Hepatocyte (in vitro differentiated cells): ENCODE results near the gene SMIM28. TPM values are rescaled to one million over a fixed set of nuclear protein-coding genes. Genes with fewer than 3 reads are reported as not detected.

Experiments
- DNase-seq: peaks from one replicate; pipeline ENCODE4 v3.0.0-alpha.2; 2016; ENCODE audit warnings: low spot score
- H2AFZ ChIP-seq: fragments of 200-600 bp; sonication (generic); 2 replicates; pipeline ENCODE4 v1.6.0; 2016; ENCODE audit warnings: antibody characterized with exemption, mild to moderate bottlenecking
- H3K27ac ChIP-seq: fragments of 200-600 bp; sonication (generic); 2 replicates; pipeline ENCODE4 v1.5.1; 2016; ENCODE audit warnings: mild to moderate bottlenecking
- H3K27me3 ChIP-seq: fragments of 200-600 bp; sonication (generic); 2 replicates; pipeline ENCODE4 v1.6.1; 2016
- H3K36me3 ChIP-seq: fragments of 200-600 bp; sonication (generic); replicated peaks from 2 replicates; pipeline ENCODE4 v1.5.1; 2016; ENCODE audit warnings: low read depth; ENCODE audit not compliant: insufficient read depth
- H3K4me1 ChIP-seq: fragments of 200-600 bp; sonication (generic); 2 replicates; pipeline ENCODE4 v1.5.1; 2016; ENCODE audit warnings: mild to moderate bottlenecking, moderate library complexity; ENCODE audit not compliant: insufficient read depth
- H3K4me2 ChIP-seq: fragments of 200-600 bp; sonication (generic); 2 replicates; pipeline ENCODE4 v1.6.0; 2016
- H3K4me3 ChIP-seq: fragments of 200-600 bp; sonication (generic); 2 replicates; pipeline ENCODE4 v1.5.1; 2016; ENCODE audit warnings: mild to moderate bottlenecking
- H3K79me2 ChIP-seq: fragments of 200-600 bp; sonication (generic); 2 replicates; pipeline ENCODE4 v1.6.0; 2017; ENCODE audit warnings: mild to moderate bottlenecking
- H3K9me2 ChIP-seq: fragments of 200-600 bp; sonication (generic); replicated peaks from 2 replicates; pipeline ENCODE4 v1.6.0; 2017; ENCODE audit warnings: mild to moderate bottlenecking; ENCODE audit not compliant: insufficient read depth
- H3K9me3 ChIP-seq: fragments of 200-600 bp; sonication (generic); 2 replicates; pipeline ENCODE4 v1.5.1; 2016; ENCODE audit warnings: low read depth, mild to moderate bottlenecking
- H4K20me1 ChIP-seq: fragments of 200-600 bp; sonication (generic); 2 replicates; pipeline ENCODE4 v1.6.0; 2016; ENCODE audit warnings: mild to moderate bottlenecking; ENCODE audit not compliant: insufficient read depth, poor library complexity, severe bottlenecking
- CTCF ChIP-seq: fragments of 200-600 bp; sonication (generic); IDR thresholded peaks from 2 replicates; pipeline ENCODE4 v1.5.1; 2016; ENCODE audit warnings: antibody characterized with exemption, mild to moderate bottlenecking; ENCODE audit not compliant: poor library complexity
- EZH2 ChIP-seq: fragments of 200-600 bp; sonication (generic); IDR thresholded peaks from 2 replicates; pipeline ENCODE4 v1.6.1; 2016; ENCODE audit warnings: antibody characterized with exemption, mild to moderate bottlenecking, borderline replicate concordance
- EZH2phosphoT487 ChIP-seq: fragments of 200-600 bp; sonication (generic); IDR thresholded peaks from one replicate; pipeline ENCODE4 v1.6.1; 2018; ENCODE audit warnings: antibody characterized with exemption, mild to moderate bottlenecking, low read depth, moderate library complexity; ENCODE audit not compliant: unreplicated experiment, severe bottlenecking
- WGBS: methylation state at CpG from one replicate; pipeline ENCODE4 v1.1.6; 2016; ENCODE audit warnings: low lambda C conversion rate; ENCODE audit errors: missing lambda C conversion rate; 5-methylcytosine and 5-hydroxymethylcytosine counted together
- polyA plus RNA-seq: library from polyadenylated mRNA; unstranded; fragments of >200 nt; fragmentation: Nextera tagmentation; extraction: Ambion mirVana; gene quantifications from 2 replicates; pipeline ENCODE4 v1.2.1, GENCODE V29; 2016
- total RNA-seq: library from RNA; depleted of rRNA; stranded (reverse); fragments of >200 nt; gene quantifications from 2 replicates; pipeline ENCODE4 v1.2.3, GENCODE V29; 2014

Gene SMIM28
- total and polyA plus RNA-seq, 2 experiments from 2014 or later = not detected

- H3K4me1 ChIP-seq = no peaks in the 10 kb centered on the region
- no peaks in the 10 kb centered on the region for H4K20me1 ChIP-seq
- H3K9me3 ChIP-seq = no peaks in the 10 kb centered on the region
- peaks cover 5% of the 10 kb centered on the region for H3K79me2 ChIP-seq
- H3K4me3 ChIP-seq = no peak overlapping the region
- H3K27me3 ChIP-seq = no peaks in the 10 kb centered on the region
- no peak overlapping the region for H2AFZ ChIP-seq
- H3K9me2 ChIP-seq = no peaks in the 10 kb centered on the region
- H3K4me2 ChIP-seq = no peak overlapping the region
- 84% methylated on average over 8 of the region's 8 CpGs for WGBS
- H3K36me3 ChIP-seq = no peaks in the 10 kb centered on the region
- DNase-seq = no peak
- no peak for TF ChIP-seq EZH2
- TF ChIP-seq EZH2phosphoT487 = no peak
- TF ChIP-seq CTCF = no peak
- no peak overlapping the region for H3K27ac ChIP-seq
Observed at GRCh38 chr6:138410048-138410735, 32.5 kb downstream of the SMIM28 start.

DNA sequence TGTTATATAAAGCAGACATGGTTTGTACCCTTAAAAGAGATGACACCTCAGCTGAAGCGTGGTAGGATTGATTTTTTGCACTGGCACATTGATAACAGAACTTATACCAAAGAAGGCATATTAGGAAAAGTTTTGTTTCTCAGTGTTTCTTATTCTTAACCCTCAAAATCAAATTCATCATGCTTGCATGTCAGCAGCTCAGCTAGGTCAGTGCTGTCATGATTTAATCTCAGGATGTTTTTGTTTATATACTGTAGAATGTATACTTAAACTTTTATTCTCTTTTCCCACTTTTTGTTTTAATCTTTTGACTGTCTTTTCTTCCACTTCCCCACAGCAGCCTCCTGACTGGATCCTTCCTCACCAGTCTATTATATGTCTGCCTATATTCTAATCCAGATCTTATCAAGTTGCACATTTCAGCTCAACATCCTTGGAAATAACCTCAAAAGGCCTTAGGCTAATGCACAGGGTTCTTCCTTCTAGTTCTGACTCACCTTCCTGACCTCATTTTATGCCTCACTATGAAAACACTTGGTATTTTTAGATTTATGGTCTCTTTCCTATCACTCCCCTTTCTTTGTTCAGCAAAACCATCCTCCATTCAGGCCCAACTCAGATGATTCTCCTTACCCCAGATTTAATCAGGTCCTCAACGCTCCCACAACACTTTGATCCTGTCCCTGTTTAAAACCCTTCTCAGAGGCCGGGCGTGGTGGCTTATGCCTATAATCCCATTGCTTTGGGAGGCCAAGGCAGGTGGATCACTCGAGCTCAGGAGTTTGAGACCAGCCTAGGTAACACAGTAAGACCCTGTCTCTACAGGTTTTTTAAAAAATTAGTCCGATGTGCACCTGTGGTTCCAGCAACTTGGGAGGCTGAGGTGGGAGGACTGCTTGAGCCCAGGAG is 33.5 kb downstream of the SMIM28 start:
- Histone ChIP-seq H3K9me3 (no peaks in the 10 kb centered on the region), H4K20me1 (no peaks in the 10 kb centered on the region), H3K79me2 (peaks cover under 1% of the 10 kb centered on the region), H3K4me2 (no peak overlapping the region), H2AFZ (no peak overlapping the region), H3K4me3 (no peak overlapping the region), H3K9me2 (no peaks in the 10 kb centered on the region), H3K4me1 (no peaks in the 10 kb centered on the region), H3K27me3 (no peaks in the 10 kb centered on the region), H3K36me3 (no peaks in the 10 kb centered on the region), H3K27ac (peak overlapping the region; percentile 56)
- no peak for DNase-seq
- TF ChIP-seq EZH2phosphoT487 (no peak), CTCF (no peak), EZH2 (no peak)
- 88% methylated on average over 6 of the region's 6 CpGs for WGBS

GRCh38 chr6:138415125-138415524 is 37.4 kb downstream of the SMIM28 start:
- H3K9me3 ChIP-seq = no peaks in the 10 kb centered on the region
- no peak overlapping the region for H3K4me2 ChIP-seq
- H3K27ac ChIP-seq = no peak overlapping the region
- H3K27me3 ChIP-seq = no peaks in the 10 kb centered on the region
- TF ChIP-seq EZH2 (no peak), EZH2phosphoT487 (no peak), CTCF (no peak)
- no peaks in the 10 kb centered on the region for H4K20me1 ChIP-seq
- no peaks in the 10 kb centered on the region for H3K79me2 ChIP-seq
- H3K9me2 ChIP-seq = no peaks in the 10 kb centered on the region
- H3K4me1 ChIP-seq = no peaks in the 10 kb centered on the region
- H2AFZ ChIP-seq = no peak overlapping the region
- H3K4me3 ChIP-seq = no peak overlapping the region
- WGBS = 94% methylated on average over 5 of the region's 5 CpGs
- no peak for DNase-seq
- H3K36me3 ChIP-seq = no peaks in the 10 kb centered on the region
